GM12892 (cell line): Measurements from ENCODE around the gene IFI30.
A peak's percentile ranks its signal among the peaks of the same experiment; 100 is the strongest.

Experiments used
- POLR2A ChIP-seq: IDR thresholded peaks from 2 replicates; pipeline ENCODE4 v1.6.1; 2011; ENCODE audit warnings: low read depth, low read length, control low read depth
- TAF1 ChIP-seq: IDR thresholded peaks from 2 replicates; pipeline ENCODE4 v1.6.1; 2011; ENCODE audit warnings: low read depth, mild to moderate bottlenecking, control low read depth, low read length, borderline replicate concordance

DNA sequence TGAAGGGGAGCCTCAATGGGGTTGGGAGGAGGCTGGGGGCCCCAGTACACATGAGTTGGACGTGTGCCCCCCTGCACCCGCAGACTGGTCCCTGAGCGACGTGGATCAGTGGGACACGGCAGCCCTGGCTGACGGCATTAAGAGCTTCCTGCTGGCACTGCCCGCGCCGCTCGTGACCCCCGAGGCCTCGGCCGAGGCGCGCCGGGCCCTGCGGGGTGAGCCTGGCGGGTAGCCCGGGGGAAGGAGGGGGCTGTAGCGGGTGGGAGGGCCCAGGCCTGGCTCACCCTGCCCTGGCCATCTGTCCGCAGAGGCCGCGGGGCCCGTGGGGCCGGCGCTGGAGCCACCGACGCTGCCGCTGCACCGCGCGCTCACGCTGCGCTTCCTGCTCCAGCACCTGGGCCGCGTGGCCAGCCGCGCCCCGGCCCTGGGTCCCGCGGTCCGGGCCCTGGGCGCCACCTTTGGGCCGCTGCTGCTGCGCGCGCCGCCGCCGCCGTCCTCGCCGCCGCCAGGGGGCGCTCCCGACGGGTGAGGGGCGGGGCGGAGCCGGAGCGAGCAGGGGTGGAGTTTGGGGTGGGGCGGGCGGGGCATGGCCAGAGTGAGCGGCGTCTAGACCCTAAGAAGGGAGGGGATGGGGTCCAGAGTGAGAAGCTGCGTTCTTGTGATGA lies 12.5 kb upstream of the IFI30 start:
- TF ChIP-seq POLR2A (peak; percentile 74; the same call in 1 of the 2 replicates), TAF1 (no peak)
